OCI-LY7 (cell line): ENCODE measurements around the gene CAPN5. TPM values are rescaled to one million over a fixed set of nuclear protein-coding genes. Genes with fewer than 3 reads are reported as not detected.

Source experiments
- BruUV-seq: library from RNA; stranded (reverse); fragments of 400-500 nt; replicated peaks from 2 replicates; lab custom pipeline; 2021; lab: Mats Ljungman, UMichigan
- CTCF ChIA-PET: fragments of 300-600 bp; sonication (Branson Sonifier 250); formaldehyde crosslinking; loops from one replicate; lab custom pipeline; 2022; ENCODE audit warnings: antibody characterized with exemption; ENCODE audit not compliant: unreplicated experiment; lab: Charles Lee
- POLR2A ChIA-PET: fragments of 300-600 bp; sonication (Branson Sonifier 250); formaldehyde crosslinking; loops from one replicate; lab custom pipeline; 2022; ENCODE audit warnings: antibody characterized with exemption; lab: Charles Lee
- DNase-seq: peaks from one replicate; pipeline ENCODE4 v3.0.0-alpha.2; 2015; ENCODE audit warnings: low spot score
- H2AFZ ChIP-seq: fragments of 200-600 bp; sonication (generic), shearing (Covaris generic); 2 replicates; pipeline ENCODE4 v1.6.1; 2014; ENCODE audit warnings: mild to moderate bottlenecking, antibody characterized with exemption, low read length, moderate library complexity
- H3K27ac ChIP-seq: fragments of 200-600 bp; sonication (generic); 2 replicates; pipeline ENCODE4 v1.5.1; 2014; ENCODE audit warnings: mixed run types, low read depth, mild to moderate bottlenecking, moderate library complexity, low read length, inconsistent platforms; ENCODE audit not compliant: poor library complexity, severe bottlenecking
- H3K36me3 ChIP-seq: fragments of 200-600 bp; sonication (generic); 2 replicates; pipeline ENCODE4 v1.6.1; 2014; ENCODE audit warnings: mild to moderate bottlenecking, antibody characterized with exemption, low read length, moderate library complexity, mixed read lengths; ENCODE audit not compliant: insufficient read depth
- H3K4me1 ChIP-seq: fragments of 200-600 bp; sonication (generic); 2 replicates; pipeline ENCODE4 v1.5.1; 2014; ENCODE audit warnings: mild to moderate bottlenecking, low read length; ENCODE audit not compliant: insufficient read depth, poor library complexity, severe bottlenecking
- H3K4me2 ChIP-seq: fragments of 200-600 bp; sonication (generic); 2 replicates; pipeline ENCODE4 v1.6.1; 2014; ENCODE audit warnings: mild to moderate bottlenecking, low read length
- H3K4me3 ChIP-seq: fragments of 200-600 bp; sonication (generic); 2 replicates; pipeline ENCODE4 v1.5.1; 2014; ENCODE audit warnings: mild to moderate bottlenecking, low read depth, low read length; ENCODE audit not compliant: poor library complexity, severe bottlenecking
- H3K79me2 ChIP-seq: fragments of 200-600 bp; sonication (generic); 2 replicates; pipeline ENCODE4 v1.6.1; 2016; ENCODE audit warnings: low read depth, mild to moderate bottlenecking, low read length, moderate library complexity, mixed read lengths; ENCODE audit not compliant: insufficient read depth
- H3K9me2 ChIP-seq: fragments of 200-600 bp; sonication (generic); 2 replicates; pipeline ENCODE4 v1.6.1; 2016; ENCODE audit warnings: mild to moderate bottlenecking, low read length, mixed read lengths; ENCODE audit not compliant: insufficient read depth
- H3K9me3 ChIP-seq: fragments of 200-600 bp; sonication (generic); 2 replicates; pipeline ENCODE4 v1.6.1; 2014; ENCODE audit warnings: mild to moderate bottlenecking, mixed run types, low read length, mixed read lengths
- H4K20me1 ChIP-seq: fragments of 200-600 bp; sonication (generic); 2 replicates; pipeline ENCODE4 v1.6.1; 2014; ENCODE audit warnings: mild to moderate bottlenecking, antibody characterized with exemption, low read length, moderate library complexity, mixed read lengths; ENCODE audit not compliant: insufficient read depth
- EZH2phosphoT487 ChIP-seq: fragments of 200-600 bp; sonication (generic); IDR thresholded peaks from 2 replicates; pipeline ENCODE4 v1.6.1; 2018; ENCODE audit warnings: low read depth, borderline replicate concordance, mild to moderate bottlenecking, mixed run types, antibody characterized with exemption, low read length, moderate library complexity, mixed read lengths
- intact Hi-C: fragments of 100-400 bp; cut with micrococcal nuclease; formaldehyde crosslinking; loops from one replicate; pipeline ENCODE4 v1.10.0; 2022; ENCODE audit not compliant: unreplicated experiment
- total RNA-seq, 2 experiments: library from RNA; depleted of rRNA in 1 of 2; stranded (reverse); fragments of >200 nt in 1 of 2; shearing (Covaris generic) in 1 of 2; gene quantifications; 2 replicates each; pipeline ENCODE4 v1.2.3, GENCODE V29; 2014 to 2022
- TF ChIP-seq, protein P1 (sequence below): fragments of 200-600 bp; sonication (generic); conservative IDR thresholded peaks from 2 replicates; pipeline ENCODE4 v1.5.1; 2014; ENCODE audit warnings: mild to moderate bottlenecking, antibody characterized with exemption, low read length, moderate library complexity, mixed read lengths

The CAPN5 gene
- total RNA-seq, 2 experiments from 2014 or later, result 1.4 to 1.5 TPM

- no peak overlapping the region for H2AFZ ChIP-seq
- no peaks in the 10 kb centered on the region for H3K9me2 ChIP-seq
- TF ChIP-seq, protein P1, sequence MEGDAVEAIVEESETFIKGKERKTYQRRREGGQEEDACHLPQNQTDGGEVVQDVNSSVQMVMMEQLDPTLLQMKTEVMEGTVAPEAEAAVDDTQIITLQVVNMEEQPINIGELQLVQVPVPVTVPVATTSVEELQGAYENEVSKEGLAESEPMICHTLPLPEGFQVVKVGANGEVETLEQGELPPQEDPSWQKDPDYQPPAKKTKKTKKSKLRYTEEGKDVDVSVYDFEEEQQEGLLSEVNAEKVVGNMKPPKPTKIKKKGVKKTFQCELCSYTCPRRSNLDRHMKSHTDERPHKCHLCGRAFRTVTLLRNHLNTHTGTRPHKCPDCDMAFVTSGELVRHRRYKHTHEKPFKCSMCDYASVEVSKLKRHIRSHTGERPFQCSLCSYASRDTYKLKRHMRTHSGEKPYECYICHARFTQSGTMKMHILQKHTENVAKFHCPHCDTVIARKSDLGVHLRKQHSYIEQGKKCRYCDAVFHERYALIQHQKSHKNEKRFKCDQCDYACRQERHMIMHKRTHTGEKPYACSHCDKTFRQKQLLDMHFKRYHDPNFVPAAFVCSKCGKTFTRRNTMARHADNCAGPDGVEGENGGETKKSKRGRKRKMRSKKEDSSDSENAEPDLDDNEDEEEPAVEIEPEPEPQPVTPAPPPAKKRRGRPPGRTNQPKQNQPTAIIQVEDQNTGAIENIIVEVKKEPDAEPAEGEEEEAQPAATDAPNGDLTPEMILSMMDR, result no peak
- no peak for TF ChIP-seq EZH2phosphoT487
- no peaks in the 10 kb centered on the region for H3K9me3 ChIP-seq
- H3K36me3 ChIP-seq, result no peaks in the 10 kb centered on the region
- no peaks in the 10 kb centered on the region for H3K79me2 ChIP-seq
- H3K4me3 ChIP-seq, result no peak overlapping the region
- ChIA-PET POLR2A (no interaction called here), CTCF (no interaction called here)
- H3K4me2 ChIP-seq, result no peak overlapping the region
- H3K27ac ChIP-seq, result no peak overlapping the region
- intact Hi-C loops, result no loop called here
- no TSS peak for BruUV-seq
- DNase-seq, result no peak
- no peaks in the 10 kb centered on the region for H4K20me1 ChIP-seq
- no peaks in the 10 kb centered on the region for H3K4me1 ChIP-seq
Observed at GRCh38 chr11:77088236-77089003, 21.6 kb downstream of the CAPN5 start.

DNA sequence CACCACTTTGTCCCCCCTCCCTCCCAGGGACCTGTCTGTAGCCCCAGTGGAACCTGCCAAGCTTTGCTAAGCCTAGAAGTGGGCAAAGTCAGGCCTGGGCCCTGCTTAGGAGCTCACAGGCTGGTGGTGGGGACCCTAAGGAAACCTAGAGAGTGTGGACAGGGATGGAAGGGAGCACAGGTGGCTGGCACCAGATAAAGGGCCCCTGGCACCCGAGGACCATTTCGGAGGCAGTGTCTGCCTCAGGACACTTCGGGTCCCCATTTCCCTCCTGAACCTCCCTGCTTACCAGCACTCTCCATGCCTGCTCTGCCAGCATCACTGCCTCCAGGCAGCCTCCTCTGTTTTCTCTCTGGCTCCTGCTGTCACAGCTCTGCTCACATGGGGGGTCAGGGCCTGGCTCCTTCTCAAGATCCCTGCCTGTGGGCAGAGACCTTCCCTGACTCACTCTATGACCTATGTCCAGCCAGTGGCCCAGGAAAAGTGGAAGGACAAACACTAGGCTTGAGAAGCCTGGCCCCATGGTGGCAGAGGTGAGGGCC is 22.3 kb downstream of the CAPN5 start:
- H3K4me1 ChIP-seq, result no peaks in the 10 kb centered on the region
- no peaks in the 10 kb centered on the region for H3K79me2 ChIP-seq
- BruUV-seq, result no TSS peak
- intact Hi-C loops, result no loop called here
- H3K27ac ChIP-seq, result no peak overlapping the region
- ChIA-PET POLR2A (no interaction called here), CTCF (no interaction called here)
- TF ChIP-seq EZH2phosphoT487, result no peak
- TF ChIP-seq, protein P1, result no peak
- H3K4me3 ChIP-seq, result no peak overlapping the region
- H3K9me2 ChIP-seq, result no peaks in the 10 kb centered on the region
- H4K20me1 ChIP-seq, result no peaks in the 10 kb centered on the region
- no peaks in the 10 kb centered on the region for H3K36me3 ChIP-seq
- no peak overlapping the region for H2AFZ ChIP-seq
- no peak for DNase-seq
- no peak overlapping the region for H3K4me2 ChIP-seq
- no peaks in the 10 kb centered on the region for H3K9me3 ChIP-seq

DNA sequence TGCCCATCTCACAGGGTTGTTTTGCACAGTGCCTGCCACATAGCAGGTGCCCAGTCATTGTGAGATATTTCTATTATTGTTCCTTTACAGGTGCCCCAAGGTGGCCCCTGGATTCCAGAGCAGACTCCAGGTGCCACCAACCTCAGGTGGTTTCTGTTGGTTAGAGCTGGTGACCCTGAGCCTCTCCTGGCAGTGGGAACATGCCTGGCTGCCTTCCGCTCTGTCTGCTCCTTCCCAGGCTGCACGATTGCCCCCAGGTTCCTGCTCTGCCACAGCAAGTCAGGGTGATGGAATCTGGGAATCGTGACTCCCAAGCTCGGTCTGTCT is 23.2 kb downstream of the CAPN5 start:
- ChIA-PET POLR2A (no interaction called here), CTCF (interaction anchor here (1.1 to 1.5 kb wide), 2 partner anchors 61 to 170 kb away, joined by 3 to 4 read pairs; no protein-coding TSS in a partner anchor)
- no peaks in the 10 kb centered on the region for H3K9me3 ChIP-seq
- H4K20me1 ChIP-seq, result no peaks in the 10 kb centered on the region
- intact Hi-C loops, result loop anchor here (2.0 kb wide), 1 partner anchor 283 kb away; no protein-coding TSS in a partner anchor
- H3K79me2 ChIP-seq, result no peaks in the 10 kb centered on the region
- no peak overlapping the region for H3K4me2 ChIP-seq
- no peak for DNase-seq
- no peak for TF ChIP-seq EZH2phosphoT487
- TF ChIP-seq, protein P1, result no peak
- no peaks in the 10 kb centered on the region for H3K4me1 ChIP-seq
- H2AFZ ChIP-seq, result no peak overlapping the region
- H3K27ac ChIP-seq, result no peak overlapping the region
- no peak overlapping the region for H3K4me3 ChIP-seq
- H3K9me2 ChIP-seq, result no peaks in the 10 kb centered on the region
- BruUV-seq, result no TSS peak
- no peaks in the 10 kb centered on the region for H3K36me3 ChIP-seq
